DND-41 (cell line): ENCODE results near the gene URB1.

Experiments used
- CTCF ChIP-seq: IDR thresholded peaks from 2 replicates; pipeline ENCODE4 v1.5.1; 2012; ENCODE audit warnings: borderline replicate concordance, low read length, moderate library complexity, mild to moderate bottlenecking; ENCODE audit not compliant: poor library complexity, severe bottlenecking; ENCODE audit errors: extremely low read depth
- EZH2 ChIP-seq: IDR thresholded peaks from 3 replicates; pipeline ENCODE4 v1.6.1; 2012; ENCODE audit warnings: borderline replicate concordance, low read depth, mild to moderate bottlenecking, moderate library complexity, low read length, inconsistent platforms; ENCODE audit not compliant: severe bottlenecking

DNA sequence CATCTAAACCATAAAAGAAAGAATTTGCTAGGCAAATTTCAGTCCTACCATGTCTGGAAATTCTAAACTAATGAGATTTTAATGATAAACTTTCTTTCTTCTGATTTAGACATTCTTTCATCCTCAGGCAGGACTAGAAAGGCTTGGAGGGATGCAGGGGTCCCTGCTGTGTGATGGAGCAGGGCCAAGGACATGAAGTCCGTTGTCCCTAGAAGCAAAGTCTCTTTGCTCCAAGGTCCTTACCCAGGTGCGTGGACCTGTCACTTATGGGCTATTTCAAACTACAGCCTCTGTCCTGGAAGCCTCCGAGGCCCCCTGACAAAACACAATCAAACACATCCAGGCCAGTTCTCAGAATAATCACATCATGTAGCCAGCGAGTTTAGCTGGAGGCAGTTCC is 26.6 kb downstream of the URB1 start:
- no peak for TF ChIP-seq CTCF
- TF ChIP-seq EZH2 = no peak
